ENCODE results near the gene LRP5. TPM values are rescaled to one million over a fixed set of nuclear protein-coding genes. Genes with fewer than 3 reads are reported as not detected.
"Not testable (repeated sequence)": the region's sequence is repeated elsewhere in the genome, so short reads cannot be mapped to it uniquely, and the experiment has no call there.

Gene LRP5
- total and polyA plus RNA-seq, 2 donors = 30.8 to 54.8 TPM

DNA sequence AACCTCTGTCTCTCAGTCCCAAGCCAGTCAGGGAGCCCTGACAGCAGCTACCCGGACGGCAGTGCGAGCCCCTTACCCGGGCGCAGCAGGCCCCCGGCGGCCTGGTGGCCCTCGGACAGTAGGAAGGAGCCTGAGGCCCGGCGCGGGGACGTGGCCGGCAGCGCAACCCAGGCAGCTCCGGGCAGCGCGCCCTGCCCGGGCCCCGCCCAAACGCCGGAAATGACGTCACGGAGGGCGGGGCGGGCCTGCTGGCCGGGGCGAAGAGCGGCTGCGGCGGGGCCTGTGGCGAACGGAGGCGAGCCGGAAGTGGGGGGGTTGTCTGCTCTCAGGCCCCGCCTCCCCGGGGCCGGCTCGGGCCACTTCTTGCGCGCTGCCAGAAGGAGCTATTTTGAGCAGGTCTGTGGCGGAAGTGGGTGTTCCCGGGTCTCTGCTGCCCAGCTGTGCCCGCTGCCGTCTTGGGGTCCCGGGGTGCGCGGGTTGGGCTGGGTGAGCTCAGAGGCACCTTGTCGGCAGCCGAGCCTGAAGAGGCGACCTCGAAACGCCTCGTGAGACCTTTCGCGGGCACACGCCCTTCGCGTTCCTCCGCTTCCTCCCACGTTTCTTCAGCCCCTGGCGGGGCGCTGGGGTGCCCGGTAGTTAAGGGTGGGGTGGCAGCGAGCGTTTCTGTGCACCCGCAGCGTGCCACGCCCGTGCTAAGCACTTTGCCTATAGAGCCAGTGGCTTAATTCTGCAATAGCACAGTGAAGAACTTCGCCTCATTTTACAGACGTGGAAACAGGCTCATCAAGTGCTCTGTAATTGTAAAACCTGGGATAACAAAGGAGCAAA lies 40.4 kb upstream of the LRP5 start, which contains the start of gene C11orf24:
TSS of gene C11orf24 (minus strand) at position 193 of the 828 bp plus-strand sequence. CDS start 8,206 bp downstream, outside the sequence.
- Histone ChIP-seq H3K4me1 (ENCODE audit: insufficient read depth) (no peaks in the 10 kb centered on the region), H3K27ac (ENCODE audit: low read depth) (peak within 1 kb of the TSS; percentile 92), H3K36me3 (ENCODE audit: insufficient read depth) (no peaks in the 10 kb centered on the region), H3K4me3 (ENCODE audit: low read depth, low read length) (peak within 1 kb of the TSS; percentile 52)
- under 1% methylated on average over 71 of the region's 71 CpGs for WGBS
- DNase-seq (ENCODE audit: extremely low spot score) = peak; percentile 82

- WGBS = 96% methylated on average over 21 of the region's 21 CpGs
- DNase-seq (ENCODE audit: extremely low spot score) = no peak
- Histone ChIP-seq H3K4me3 (ENCODE audit: low read depth, low read length) (no peak overlapping the region), H3K27ac (ENCODE audit: low read depth) (no peak overlapping the region), H3K36me3 (ENCODE audit: insufficient read depth) (no peaks in the 10 kb centered on the region), H3K4me1 (ENCODE audit: insufficient read depth) (no peaks in the 10 kb centered on the region)
These were observed 39.2 kb upstream of the LRP5 start for GRCh38 chr11:68273026-68273738.

DNA sequence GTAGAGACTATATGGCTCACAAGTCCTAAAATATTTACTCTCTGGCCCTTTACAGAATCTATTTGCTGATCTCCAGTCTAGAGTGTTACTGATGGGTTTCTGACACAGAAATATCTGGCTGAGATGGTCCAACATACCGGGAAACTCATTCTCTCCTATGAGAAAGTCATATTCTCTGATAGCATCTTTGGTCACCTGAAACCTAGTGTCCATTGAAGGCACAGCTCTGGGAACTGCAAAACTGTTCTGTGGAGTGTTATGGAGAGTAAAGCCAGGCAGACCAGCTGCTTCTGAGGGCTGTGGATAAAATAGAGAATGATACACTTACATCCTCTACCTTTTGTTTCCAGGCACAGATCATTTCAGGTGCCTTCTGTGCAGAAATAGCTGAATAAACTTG lies 38.1 kb upstream of the LRP5 start:
- DNase-seq (ENCODE audit: extremely low spot score) = no peak
- WGBS = 69% methylated on average over 1 of the region's 1 CpG
- no peak overlapping the region for H3K4me3 ChIP-seq (ENCODE audit: low read depth, low read length)
- no peak overlapping the region for H3K27ac ChIP-seq (ENCODE audit: low read depth)
- no peaks in the 10 kb centered on the region for H3K4me1 ChIP-seq (ENCODE audit: insufficient read depth)
- no peaks in the 10 kb centered on the region for H3K36me3 ChIP-seq (ENCODE audit: insufficient read depth)

- DNase-seq (ENCODE audit: extremely low spot score) = no peak
- H3K4me3 ChIP-seq (ENCODE audit: low read depth, low read length) = no peak overlapping the region
- H3K27ac ChIP-seq (ENCODE audit: low read depth) = no peak overlapping the region
- H3K4me1 ChIP-seq (ENCODE audit: insufficient read depth) = no peaks in the 10 kb centered on the region
- H3K36me3 ChIP-seq (ENCODE audit: insufficient read depth) = no peaks in the 10 kb centered on the region
- WGBS = 90% methylated on average over 14 of the region's 14 CpGs
These were observed 36.5 kb upstream of the LRP5 start for GRCh38 chr11:68275721-68276507.

DNA sequence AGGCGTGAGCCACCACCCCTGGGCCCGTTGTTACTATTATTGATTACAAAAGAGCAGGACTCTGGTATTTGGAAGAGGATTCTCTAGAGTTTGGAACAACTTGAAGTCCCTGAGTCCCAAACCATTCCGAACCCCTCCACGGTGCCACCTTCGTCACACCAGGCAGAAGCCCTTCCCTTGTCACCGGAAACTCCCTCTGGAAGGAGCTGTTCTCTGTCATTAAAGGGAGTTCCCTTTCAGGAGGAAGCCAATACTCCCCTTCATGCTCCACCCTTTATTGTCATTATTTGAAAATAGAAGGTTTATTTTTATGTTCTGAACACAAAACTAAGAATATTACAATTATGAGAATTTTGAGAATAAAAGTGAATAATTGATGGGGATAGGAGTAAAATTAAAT lies 35.5 kb upstream of the LRP5 start:
- no peaks in the 10 kb centered on the region for H3K36me3 ChIP-seq (ENCODE audit: insufficient read depth)
- H3K4me3 ChIP-seq (ENCODE audit: low read depth, low read length) = no peak overlapping the region
- H3K27ac ChIP-seq (ENCODE audit: low read depth) = no peak overlapping the region
- DNase-seq (ENCODE audit: extremely low spot score) = no peak
- H3K4me1 ChIP-seq (ENCODE audit: insufficient read depth) = no peaks in the 10 kb centered on the region
- 86% methylated on average over 6 of the region's 6 CpGs for WGBS

DNA sequence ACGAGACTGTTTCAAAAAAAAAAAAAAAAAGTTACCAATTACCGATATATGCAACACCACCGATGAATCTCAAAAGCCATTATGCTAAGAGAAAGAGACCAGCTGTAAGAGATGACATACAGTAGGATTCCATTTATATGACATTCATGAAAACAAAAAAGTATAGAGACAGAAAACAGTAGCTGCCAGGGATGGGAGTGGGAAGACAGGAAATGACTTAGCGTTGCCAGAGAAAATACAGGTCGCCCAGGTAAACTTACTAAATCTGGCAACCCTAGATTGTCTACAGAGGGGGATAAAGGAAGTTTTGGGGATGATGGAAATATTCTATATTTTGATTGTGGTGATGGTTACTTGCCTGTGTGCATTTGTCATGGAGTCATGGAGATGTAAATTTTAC lies 32.7 kb upstream of the LRP5 start:
- WGBS = 80% methylated on average over 5 of the region's 5 CpGs
- H3K27ac ChIP-seq (ENCODE audit: low read depth) = no peak overlapping the region
- no peaks in the 10 kb centered on the region for H3K36me3 ChIP-seq (ENCODE audit: insufficient read depth)
- DNase-seq (ENCODE audit: extremely low spot score) = no peak
- no peaks in the 10 kb centered on the region for H3K4me1 ChIP-seq (ENCODE audit: insufficient read depth)
- no peak overlapping the region for H3K4me3 ChIP-seq (ENCODE audit: low read depth, low read length)

DNA sequence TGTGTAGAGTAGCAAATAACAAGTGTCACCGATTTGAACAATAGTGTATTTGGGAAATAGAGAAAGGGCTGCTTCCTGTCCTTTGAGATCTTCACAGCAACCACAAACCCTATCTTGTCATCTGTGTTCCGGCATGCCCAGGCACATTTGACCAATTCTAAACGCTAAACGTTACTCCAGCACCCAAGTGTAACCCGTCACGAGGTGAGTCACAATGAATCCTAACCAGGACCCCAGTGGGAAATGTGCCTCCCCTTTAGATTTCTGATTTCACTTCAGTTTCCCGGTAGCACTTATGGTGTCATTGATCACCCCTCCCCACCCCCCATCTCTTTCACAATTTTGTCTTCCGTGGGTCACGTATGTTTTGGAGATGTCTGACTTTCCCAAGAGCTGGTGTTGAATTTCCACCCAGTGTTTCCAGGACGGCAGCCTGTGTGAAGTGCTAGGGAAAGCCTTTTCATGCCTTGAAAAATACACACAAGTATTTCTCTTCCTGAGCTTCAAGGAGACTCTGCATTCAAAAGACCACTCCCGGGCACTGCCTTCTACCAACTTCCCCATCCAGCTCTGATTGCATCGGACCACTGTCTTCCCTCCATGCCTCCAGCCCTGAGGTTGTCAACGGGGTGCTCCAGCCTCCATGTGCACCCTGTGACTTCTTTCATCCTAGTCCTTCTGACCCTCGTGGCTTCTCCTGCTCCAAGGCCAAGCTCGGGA lies 30.1 kb upstream of the LRP5 start:
- 63% methylated on average over 15 of the region's 15 CpGs for WGBS
- Histone ChIP-seq H3K36me3 (ENCODE audit: insufficient read depth) (no peaks in the 10 kb centered on the region), H3K4me3 (ENCODE audit: low read depth, low read length) (no peak overlapping the region), H3K4me1 (ENCODE audit: insufficient read depth) (no peaks in the 10 kb centered on the region), H3K27ac (ENCODE audit: low read depth) (no peak overlapping the region)
- no peak for DNase-seq (ENCODE audit: extremely low spot score)

- H3K4me1 ChIP-seq (ENCODE audit: insufficient read depth) = no peaks in the 10 kb centered on the region
- H3K4me3 ChIP-seq (ENCODE audit: low read depth, low read length) = no peak overlapping the region
- H3K27ac ChIP-seq (ENCODE audit: low read depth) = no peak overlapping the region
- 89% methylated on average over 14 of the region's 14 CpGs for WGBS
- DNase-seq (ENCODE audit: extremely low spot score) = no peak
- no peaks in the 10 kb centered on the region for H3K36me3 ChIP-seq (ENCODE audit: insufficient read depth)
These were observed 29.5 kb upstream of the LRP5 start for GRCh38 chr11:68282861-68283230.

- not testable (repeated sequence) for H3K4me3 ChIP-seq (ENCODE audit: low read depth, low read length); H3K36me3 ChIP-seq (ENCODE audit: insufficient read depth); H3K4me1 ChIP-seq (ENCODE audit: insufficient read depth); H3K27ac ChIP-seq (ENCODE audit: low read depth); DNase-seq (ENCODE audit: extremely low spot score)
- WGBS = 87% methylated on average over 3 of the region's 3 CpGs
These were observed 27.8 kb upstream of the LRP5 start for GRCh38 chr11:68284588-68284987.

GRCh38 chr11:68287419-68287818 lies 25.0 kb upstream of the LRP5 start:
- WGBS = 75% methylated on average over 8 of the region's 8 CpGs

GRCh38 chr11:68289456-68289855 lies 22.9 kb upstream of the LRP5 start:
- no peak for DNase-seq (ENCODE audit: extremely low spot score)
- H3K4me3 ChIP-seq (ENCODE audit: low read depth, low read length) = no peak overlapping the region
- H3K4me1 ChIP-seq (ENCODE audit: insufficient read depth) = no peaks in the 10 kb centered on the region
- no peak overlapping the region for H3K27ac ChIP-seq (ENCODE audit: low read depth)
- 96% methylated on average over 2 of the region's 2 CpGs for WGBS
- no peaks in the 10 kb centered on the region for H3K36me3 ChIP-seq (ENCODE audit: insufficient read depth)

More at GRCh38 chr11:68287419-68287818, 25.0 kb upstream of the LRP5 start:
- no peak for DNase-seq (ENCODE audit: extremely low spot score)
- Histone ChIP-seq H3K27ac (ENCODE audit: low read depth) (no peak overlapping the region), H3K4me1 (ENCODE audit: insufficient read depth) (no peaks in the 10 kb centered on the region), H3K4me3 (ENCODE audit: low read depth, low read length) (no peak overlapping the region), H3K36me3 (ENCODE audit: insufficient read depth) (no peaks in the 10 kb centered on the region)

GRCh38 chr11:68293708-68294107 lies 18.7 kb upstream of the LRP5 start:
- Histone ChIP-seq H3K27ac (ENCODE audit: low read depth) (no peak overlapping the region), H3K36me3 (ENCODE audit: insufficient read depth) (no peaks in the 10 kb centered on the region), H3K4me1 (ENCODE audit: insufficient read depth) (no peaks in the 10 kb centered on the region), H3K4me3 (ENCODE audit: low read depth, low read length) (no peak overlapping the region)
- 76% methylated on average over 2 of the region's 2 CpGs for whole genome bisulfite sequencing
- DNase-seq (ENCODE audit: extremely low spot score) = no peak

GRCh38 chr11:68295271-68295670 lies 17.1 kb upstream of the LRP5 start:
- WGBS = 100% methylated on average over 1 of the region's 1 CpG
- no peak overlapping the region for H3K27ac ChIP-seq (ENCODE audit: low read depth)
- no peaks in the 10 kb centered on the region for H3K36me3 ChIP-seq (ENCODE audit: insufficient read depth)
- no peaks in the 10 kb centered on the region for H3K4me1 ChIP-seq (ENCODE audit: insufficient read depth)
- no peak for DNase-seq (ENCODE audit: extremely low spot score)
- H3K4me3 ChIP-seq (ENCODE audit: low read depth, low read length) = no peak overlapping the region
